ENCODE measurements around the gene DOCK4.

DOCK4 gene

GRCh38 chr7:112223310-112223709, 17.1 kb upstream of the DOCK4 start:
- DNase-seq (ENCODE audit: low read depth in 2 of 2): no peak

DNA sequence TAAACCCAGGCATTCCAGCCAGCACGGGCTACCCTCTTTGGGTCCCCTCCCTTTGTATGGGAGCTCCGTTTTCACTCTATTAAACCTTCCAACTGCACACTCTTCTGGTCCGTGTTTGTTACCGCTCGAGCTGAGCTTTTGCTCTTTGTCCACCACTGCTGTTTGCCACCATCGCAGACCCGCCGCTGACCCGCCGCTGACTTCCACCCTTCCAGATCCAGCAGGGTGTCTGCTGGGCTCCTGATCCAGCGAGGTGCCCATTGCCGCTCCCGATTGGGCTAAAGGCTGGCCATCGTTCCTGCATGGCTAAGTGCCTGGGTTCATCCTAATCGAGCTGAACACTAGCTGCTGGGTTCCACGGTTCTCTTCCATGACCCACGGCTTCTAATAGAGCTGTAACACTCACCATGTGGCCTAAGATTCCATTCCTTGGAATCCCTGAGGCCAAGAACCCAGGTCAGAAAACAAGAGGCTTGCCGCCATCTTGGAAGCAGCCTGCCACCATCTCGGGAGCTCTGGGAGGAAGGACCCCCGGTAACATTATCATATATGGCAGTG, 14.8 kb upstream of the DOCK4 start:
- DNase-seq (ENCODE audit: low read depth in 2 of 2): no peak

GRCh38 chr7:112215787-112216186, 9.6 kb upstream of the DOCK4 start:
- DNase-seq (ENCODE audit: low read depth in 2 of 2): no peak

DNA sequence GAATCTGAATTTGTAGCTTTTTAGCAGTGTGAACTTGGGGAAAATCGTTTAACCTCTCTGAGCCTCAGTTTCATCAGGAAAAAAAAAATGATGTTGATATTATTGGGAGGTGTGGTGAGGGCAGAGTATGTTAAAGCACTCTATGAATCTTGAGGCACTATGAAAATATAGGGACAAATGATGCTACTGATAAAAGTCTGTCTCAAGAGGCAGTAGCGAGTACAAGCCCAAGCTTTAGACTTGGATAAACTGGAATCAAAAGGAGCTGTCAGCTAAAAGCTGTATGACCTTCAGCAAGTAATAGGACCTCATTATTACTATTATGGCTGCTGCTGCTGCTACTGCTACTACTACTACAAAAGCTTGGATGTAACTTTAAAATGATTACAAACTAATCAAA, 8.7 kb upstream of the DOCK4 start:
- DNase-seq (ENCODE audit: low read depth in 2 of 2): no peak

DNA sequence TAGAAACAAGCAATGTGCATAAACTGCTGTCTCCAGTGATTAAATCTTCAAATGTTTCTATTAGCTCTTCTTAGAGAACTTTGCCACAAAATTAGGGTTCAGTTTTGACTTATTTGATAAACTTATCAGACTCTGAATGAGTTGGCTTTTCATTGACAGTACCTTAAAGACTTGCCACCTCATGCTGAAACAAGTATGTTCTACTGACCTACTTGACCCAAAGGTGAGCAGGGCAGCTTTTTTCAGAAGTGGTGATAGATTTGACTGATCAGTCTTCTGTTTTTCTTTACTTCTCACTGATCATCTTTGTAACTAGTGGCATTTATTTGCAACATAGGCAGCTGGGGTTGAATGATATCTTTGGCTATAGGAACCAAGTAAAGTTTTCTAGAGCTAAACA, 8.1 kb upstream of the DOCK4 start:
- no peak for DNase-seq (ENCODE audit: low read depth in 2 of 2)

GRCh38 chr7:112213735-112214134, 7.5 kb upstream of the DOCK4 start:
- no peak for DNase-seq (ENCODE audit: low read depth in 2 of 2)

GRCh38 chr7:112212571-112212970, 6.4 kb upstream of the DOCK4 start:
- no peak for DNase-seq (ENCODE audit: low read depth in 2 of 2)

DNA sequence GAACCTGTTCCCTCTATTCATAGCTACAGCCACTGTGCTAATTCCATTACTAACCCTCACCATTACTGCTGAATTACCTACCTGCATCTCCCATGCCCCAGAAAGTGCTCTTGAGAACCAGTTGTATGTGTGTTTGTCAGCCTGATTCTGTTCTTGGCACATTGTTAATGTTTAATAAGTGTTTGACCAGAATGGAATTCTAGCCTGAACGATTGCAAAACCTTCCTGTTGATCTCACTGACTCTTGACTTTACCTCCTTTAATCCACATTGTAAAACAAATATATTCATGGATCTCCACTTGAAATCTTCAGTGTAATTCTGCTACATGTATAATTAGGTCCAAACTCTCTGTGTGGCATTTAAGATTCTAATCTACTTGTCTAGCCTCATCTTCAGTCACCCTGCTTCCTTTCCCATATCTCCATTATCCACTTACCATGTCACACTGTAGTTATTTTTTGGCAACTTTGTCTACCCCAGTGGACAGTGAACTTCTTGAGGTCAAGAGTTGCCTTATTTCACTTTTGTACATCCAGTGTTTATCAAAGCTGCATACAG, 5.2 kb upstream of the DOCK4 start:
- DNase-seq (ENCODE audit: low read depth in 2 of 2): no peak

- DNase-seq (ENCODE audit: low read depth in 2 of 2): no peak
Measured at GRCh38 chr7:112207765-112208164, 1.6 kb upstream of the DOCK4 start.

GRCh38 chr7:112206991-112207592, 893 bp upstream of the DOCK4 start:
- no peak for DNase-seq (ENCODE audit: low read depth in 2 of 2)

DNA sequence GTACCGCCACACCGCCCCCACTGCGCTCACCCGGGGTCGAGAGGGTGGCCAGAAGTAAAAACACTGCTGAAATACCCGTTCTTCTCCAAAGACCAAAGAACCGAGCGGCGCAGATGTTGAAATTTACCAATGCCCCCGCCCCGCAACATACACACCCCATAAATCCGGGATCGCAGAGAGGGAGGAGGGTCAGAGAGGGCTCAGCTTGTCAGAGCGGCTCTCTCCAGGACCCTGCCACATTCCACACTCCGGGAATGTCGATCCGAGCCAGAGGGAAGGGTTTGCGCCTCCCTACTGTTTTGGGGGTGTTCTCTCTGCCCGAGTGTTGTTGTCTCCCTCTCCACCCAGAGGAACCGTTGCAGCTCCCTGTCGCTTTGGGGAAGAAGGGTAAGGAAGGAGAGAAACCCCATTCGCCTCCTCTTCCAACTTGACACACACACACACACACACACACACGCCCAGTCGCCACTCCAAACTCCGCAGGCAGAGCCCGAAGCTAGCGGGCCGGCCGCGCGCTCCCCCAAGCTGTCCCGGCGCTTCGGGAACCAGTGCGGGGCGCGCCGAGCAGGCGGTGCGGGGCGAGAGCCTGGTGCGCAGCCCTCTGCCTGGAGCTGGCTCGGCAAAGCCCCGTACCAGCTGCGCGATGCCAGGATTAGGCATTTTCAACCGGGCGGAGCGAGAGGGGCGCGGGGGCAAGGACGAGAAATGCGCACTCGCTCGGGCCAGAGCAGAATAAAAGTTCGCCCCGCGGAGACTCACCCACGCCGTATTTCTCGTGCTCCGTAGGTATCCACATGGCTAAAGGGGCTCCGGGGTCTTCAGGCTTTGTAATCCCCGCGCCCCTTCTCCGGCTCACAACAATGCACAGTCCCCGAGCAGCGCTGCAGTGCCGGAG, 609 bp downstream of the DOCK4 start:
- DNase-seq (ENCODE audit: low read depth in 2 of 2): peak in 1 of 2 donors; percentile 10

- DNase-seq (ENCODE audit: low read depth in 2 of 2): no peak
Measured at GRCh38 chr7:112204499-112205342, 1.5 kb downstream of the DOCK4 start.

- DNase-seq (ENCODE audit: low read depth in 2 of 2): no peak
Measured at GRCh38 chr7:112203365-112203739, 2.8 kb downstream of the DOCK4 start.

DNA sequence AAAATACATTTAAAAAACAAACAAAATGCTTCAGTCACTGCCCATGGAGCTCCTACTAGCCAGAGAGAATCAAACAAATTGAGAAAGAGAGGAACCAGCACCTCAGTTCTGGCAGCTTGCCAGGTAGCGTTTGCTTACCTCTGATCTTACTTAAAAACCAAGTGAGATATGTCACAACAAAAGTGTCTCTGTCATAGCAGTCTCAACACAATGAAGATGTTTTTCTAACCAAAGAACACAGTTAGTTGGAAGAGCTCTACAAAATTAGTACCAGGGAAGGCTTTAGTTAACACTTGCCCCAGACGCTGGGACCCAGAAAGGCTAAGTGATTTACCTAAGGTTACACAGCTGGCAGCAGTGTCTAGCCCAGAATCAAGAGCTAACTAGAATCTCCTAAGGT, 3.4 kb downstream of the DOCK4 start:
- peak in 1 of 2 donors; percentile 6 for DNase-seq (ENCODE audit: low read depth in 2 of 2)

DNA sequence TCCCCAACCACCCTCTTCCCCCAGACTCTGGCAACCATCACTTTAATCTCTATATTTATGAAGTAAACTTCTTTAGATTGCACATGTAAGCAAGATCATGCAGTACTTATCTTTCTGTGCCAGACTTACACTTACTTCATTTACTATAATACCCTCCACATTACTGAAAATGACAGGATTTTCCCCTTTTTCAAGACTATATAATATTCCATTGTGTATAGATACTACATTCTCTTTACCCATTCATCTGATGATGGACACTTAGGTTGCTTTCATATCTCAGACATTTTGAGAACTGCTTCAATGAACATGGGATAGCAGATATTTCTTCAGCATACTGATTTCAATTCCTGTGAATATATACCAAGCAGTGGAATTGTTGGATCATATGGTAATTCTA, 4.4 kb downstream of the DOCK4 start:
- no peak for DNase-seq (ENCODE audit: low read depth in 2 of 2)

DNA sequence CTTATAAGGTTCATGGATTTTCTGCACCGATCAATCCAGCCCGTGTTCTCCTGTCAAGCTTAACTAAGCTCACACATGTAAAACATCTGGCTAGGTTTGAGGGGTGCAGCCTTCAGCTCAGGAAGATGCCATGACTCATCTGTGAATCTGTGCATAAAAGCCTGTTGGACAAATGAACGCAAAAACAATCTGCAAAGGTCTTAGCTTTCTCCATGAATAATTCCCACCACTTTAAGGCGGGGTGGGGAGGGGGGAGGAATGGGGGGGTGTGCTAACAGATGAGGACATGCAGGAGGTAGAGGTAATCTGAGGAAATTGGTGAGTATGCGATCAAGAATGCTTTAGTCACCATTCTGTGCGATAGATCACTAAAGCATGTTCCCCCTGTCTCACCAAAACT, 4.8 kb downstream of the DOCK4 start:
- no peak for DNase-seq (ENCODE audit: low read depth in 2 of 2)

DNA sequence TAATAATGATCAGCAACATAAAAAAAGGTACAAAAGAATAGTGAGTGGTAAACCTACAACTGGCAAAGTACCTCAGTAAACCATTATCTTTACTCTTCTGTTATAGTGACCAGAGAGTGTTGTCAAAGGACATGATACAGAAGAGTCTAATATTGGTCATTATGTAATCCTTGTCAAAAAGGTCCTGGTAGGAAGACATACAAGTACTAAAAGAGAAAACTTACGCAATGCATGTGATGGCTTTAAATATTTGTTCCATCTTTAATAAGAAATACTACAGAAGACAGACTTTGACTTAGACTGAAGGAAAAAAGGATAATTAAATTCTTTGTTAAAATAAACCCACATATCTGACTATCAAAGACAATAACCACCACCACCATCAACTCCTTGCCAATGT, 6.5 kb downstream of the DOCK4 start:
- no peak for DNase-seq (ENCODE audit: low read depth in 2 of 2)

DNA sequence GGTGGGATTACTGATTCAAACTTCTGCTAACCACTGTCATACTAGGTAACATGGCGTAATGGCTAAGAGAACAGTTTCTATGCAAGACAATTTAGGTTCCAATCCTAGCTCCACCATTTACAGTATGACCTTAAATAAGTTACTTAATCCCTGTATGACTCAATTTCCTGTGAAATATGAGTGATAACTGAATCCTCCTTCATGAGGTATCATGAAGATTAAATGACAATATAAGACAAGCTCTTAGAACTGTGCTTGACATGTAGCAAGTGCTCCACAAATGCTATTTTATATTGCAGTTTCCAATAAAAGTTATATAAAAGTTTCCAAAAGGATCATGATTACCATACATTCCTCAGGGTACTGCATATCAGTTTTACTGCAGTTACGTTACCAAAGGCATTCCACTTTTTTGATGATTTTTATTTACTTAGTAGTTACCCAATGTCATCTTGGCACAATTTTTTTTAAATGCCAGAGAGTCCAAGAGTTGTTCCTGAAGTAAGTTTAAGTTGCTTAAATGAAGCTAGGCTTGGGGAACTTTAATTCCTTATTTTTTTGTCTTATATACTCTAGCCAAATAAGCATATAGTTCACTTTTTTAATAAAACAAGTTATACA, 7.1 kb downstream of the DOCK4 start:
- no peak for DNase-seq (ENCODE audit: low read depth in 2 of 2)

GRCh38 chr7:112197322-112197721, 8.9 kb downstream of the DOCK4 start:
- no peak for DNase-seq (ENCODE audit: low read depth in 2 of 2)

GRCh38 chr7:112195717-112196116, 10.5 kb downstream of the DOCK4 start:
- DNase-seq (ENCODE audit: low read depth in 2 of 2): no peak

DNA sequence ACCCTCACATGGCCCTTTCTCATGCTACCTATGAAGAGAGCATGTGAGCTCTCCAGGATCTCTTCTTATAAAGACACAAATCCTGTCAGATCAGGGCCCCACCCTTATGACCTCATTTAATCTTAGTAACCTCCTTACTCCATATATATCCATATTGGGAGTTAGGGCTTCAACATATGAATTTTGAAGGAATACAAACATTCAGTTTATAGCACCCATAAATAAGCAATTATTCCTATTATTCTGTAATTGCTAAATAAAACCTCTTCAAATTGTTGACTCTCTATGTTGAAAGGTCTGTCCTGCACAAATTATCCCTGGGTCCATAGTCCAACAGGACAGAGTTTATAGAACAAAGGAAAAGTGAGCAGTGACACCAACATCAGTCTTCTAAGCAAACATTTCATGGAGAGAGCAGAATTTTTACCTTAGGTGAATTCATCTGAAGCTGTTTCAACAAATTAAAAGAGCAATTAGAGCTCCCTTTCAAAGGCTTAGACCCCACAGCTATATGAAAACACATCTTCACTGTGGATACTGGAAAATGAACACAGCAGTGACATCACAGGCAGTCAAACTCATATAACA, 12.2 kb downstream of the DOCK4 start:
- DNase-seq (ENCODE audit: low read depth in 2 of 2): no peak
